CD4-positive, alpha-beta T cell treated with Interleukin-2 at 100 ng/mL for 4 hours (primary cell): ENCODE measurements around the gene CELF2.

ENCODE experiments used
- DNase-seq: peaks from one replicate; pipeline ENCODE4 v3.0.0-alpha.2; 2020; ENCODE audit warnings: low spot score

Gene CELF2

GRCh38 chr10:11224792-11225416, 207.2 kb downstream of the CELF2 start:
- DNase-seq = no peak

- peak; percentile 74 for DNase-seq
Measured at GRCh38 chr10:11225935-11226334, 208.3 kb downstream of the CELF2 start.

GRCh38 chr10:11227103-11227502, 209.4 kb downstream of the CELF2 start:
- DNase-seq = no peak

DNA sequence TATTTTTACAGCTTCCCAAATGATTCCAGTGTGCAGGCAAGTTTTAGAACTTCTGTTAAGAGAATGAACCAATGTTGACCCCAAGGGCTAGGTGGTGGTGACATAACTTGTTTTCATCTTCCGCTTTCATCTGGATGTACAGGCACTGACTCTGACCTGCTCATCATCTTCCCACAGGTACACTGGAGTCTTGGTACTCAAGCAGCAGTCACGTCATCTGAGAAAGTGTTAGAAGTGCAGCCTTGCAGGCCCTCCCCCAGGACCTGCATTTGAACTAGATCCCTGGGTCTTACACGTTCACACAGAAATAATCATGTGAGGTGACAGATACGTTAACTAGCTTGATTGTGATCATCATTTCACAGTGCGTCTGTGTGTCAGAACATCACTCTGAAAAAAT, 212.2 kb downstream of the CELF2 start:
- DNase-seq = no peak

DNA sequence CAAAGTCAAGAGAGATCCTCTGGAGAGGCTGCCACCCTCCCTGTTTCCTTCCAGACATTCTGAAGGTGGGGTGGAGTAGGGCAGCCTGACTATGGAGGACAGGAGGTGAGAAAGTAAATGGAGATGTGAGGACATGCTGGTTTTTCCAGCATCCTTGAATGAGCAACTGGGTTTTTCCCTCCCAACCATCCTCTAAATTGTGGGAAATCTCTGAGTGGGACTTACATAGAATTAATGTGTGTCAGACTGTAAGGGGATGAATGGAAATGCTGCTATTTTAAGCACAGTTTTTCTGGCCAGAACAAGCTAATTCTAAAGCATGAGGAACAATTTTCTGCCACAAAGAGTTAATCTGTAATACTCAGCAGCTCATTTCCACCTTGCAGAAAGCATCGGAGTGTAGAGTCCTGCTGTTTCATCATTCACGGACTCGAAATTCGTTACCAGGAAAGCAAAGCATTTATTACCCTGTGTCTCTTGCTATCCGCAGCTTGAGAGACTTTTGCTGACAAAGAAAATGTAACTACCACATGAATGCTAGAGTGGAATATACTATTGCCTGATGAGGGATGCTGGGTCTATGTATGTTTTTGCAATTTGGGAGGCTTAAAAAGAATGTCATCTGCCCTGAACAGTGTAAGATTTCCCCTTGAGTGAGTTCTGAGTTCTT, 213.0 kb downstream of the CELF2 start:
- DNase-seq = no peak

DNA sequence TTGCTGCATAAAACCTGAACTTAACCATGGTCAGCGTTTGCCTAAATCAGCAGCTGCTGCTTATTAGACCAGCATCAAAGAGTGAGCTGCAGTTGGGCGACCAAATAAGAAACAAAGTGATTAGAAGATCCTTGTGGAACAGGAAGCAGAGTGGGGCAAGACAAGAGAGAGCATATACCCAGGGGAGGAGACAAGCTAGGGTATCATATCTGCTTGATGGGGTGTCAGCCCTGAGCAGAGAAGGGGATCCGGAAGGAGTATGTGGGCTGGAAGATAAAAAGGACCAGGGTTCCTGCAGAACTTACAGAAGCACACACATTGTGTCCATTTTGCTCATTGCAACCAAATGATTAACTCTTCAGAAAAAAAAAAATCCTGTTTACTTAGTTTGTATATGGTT, 213.6 kb downstream of the CELF2 start:
- DNase-seq = no peak

DNA sequence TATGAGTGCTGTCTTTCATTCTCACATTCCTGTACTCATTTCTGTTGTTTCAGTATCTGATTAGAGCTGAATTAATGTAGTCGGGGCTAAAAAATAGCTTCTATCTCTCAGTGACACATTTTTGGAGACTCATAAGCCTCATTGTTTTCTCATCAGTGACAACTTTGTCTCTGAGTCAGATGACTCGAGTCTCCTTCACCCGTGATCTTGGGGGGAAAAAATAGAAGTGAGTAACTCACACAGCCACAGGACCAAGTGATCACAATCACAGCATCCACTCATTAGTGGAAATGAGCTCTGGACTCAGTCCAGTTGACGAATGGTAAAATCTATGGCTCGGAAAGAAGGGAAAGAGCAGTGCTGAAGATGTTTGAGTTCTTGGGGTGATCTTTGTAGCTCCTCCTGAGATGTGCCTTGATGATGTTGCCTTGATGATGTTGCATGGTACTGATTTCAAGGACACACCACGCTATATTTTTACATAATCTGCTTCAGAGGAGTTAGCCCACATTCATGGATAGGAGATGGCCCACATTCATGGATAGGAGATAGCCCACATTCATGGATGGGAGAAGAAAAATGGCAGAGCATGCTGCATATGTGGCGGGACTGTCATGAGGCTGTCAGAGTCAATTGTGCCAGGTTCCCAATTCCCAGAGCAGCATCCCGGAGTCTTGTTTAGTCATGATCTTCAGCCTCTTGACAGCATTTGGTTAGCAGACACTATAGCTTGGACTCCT, 214.7 kb downstream of the CELF2 start:
- DNase-seq = peak; percentile 60

DNA sequence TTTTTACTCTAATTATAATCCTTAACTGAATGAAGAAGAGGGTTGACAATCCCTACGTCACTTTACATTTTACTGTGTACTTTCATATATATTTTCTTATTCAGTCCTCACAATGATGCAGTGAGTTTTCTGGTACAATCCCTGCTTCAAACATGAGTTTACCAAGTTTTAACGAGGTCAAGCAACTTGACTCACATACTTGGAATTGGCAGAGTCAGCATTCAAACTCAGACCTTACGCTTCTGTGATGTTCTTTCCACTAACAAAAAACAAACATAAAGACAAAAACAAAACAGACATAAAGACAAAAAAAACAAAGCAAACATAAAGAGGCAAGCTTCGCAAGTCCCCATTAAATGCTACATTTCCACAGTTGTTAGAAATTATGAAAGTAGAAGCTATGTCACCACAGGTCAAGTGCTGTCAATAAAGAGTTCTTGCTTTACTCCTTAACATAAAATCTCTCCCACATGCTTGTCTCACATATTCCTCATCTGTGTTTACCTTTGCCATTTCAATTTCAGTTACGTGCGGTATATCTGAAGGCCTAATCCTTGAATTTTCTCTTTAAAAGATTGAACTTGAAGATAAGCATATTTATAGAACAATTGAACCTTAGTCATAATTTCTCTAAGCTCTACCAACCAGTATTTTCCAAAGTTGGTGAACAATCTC, 217.3 kb downstream of the CELF2 start:
- DNase-seq = peak; percentile 48

- DNase-seq = no peak
Measured at GRCh38 chr10:11235771-11236170, 218.1 kb downstream of the CELF2 start.

DNA sequence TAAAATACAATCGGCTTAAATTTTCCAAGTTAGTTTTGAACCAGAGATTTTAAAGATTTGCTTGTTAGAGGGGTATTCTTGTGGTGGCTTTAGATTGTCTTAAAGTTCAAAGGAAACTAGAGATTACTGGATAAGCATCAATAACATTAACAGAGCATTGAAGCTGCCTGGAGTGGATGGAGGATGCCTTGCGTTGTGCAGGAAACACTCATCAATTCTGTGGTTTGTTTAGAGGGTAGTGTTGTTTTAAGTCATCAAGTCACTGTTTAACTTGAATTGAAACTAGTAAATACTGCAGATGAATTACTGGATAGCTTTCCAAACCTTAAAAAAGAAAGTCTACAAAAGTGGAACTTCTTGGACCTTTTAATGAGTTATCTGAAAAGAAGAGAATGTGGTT, 218.6 kb downstream of the CELF2 start:
- peak; percentile 52 for DNase-seq

- DNase-seq = peak; percentile 49
Measured at GRCh38 chr10:11237571-11237970, 219.9 kb downstream of the CELF2 start.

GRCh38 chr10:11238893-11239292, 221.2 kb downstream of the CELF2 start:
- DNase-seq = no peak

GRCh38 chr10:11240641-11241040, 223.0 kb downstream of the CELF2 start:
- no peak for DNase-seq

- DNase-seq = peak; percentile 25
Measured at GRCh38 chr10:11242443-11243387, 225.0 kb downstream of the CELF2 start.

DNA sequence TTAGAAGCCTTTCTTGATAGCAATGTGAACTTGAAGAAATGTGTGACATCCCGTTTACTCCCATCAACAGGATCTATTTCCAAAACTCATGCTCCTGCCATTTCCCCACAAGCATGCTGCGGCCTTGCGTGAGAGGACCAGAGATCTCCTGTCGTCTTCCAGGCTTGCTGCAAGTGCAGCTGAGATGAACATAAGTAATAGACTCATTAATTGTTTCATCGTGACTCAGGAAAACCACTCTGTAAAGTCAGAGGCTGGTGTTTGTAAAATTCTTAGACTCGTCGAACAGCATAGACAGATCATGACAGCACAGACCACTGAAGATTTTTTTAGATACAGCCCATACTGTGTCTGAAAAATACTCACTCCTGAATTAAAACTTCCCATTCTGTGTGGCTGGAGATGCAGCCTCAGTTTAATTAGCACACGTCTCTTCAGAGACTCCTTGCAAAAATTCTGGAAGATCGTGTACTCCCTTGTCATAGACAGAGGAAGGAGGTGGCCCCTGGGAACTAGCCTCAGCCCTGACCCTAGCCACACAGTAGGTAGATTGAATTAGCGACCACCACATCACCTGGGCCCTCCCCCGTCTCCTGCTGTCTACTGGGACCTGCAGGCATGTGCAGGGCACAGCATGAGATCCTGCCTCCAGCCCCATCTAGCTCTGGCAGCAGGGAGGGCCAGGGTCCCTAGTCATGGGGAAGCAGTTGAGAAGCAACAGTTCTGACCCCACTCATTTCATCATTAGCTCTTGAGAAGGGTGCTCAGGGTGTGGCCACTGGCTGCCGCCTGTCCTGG, 226.0 kb downstream of the CELF2 start:
- DNase-seq = no peak

DNA sequence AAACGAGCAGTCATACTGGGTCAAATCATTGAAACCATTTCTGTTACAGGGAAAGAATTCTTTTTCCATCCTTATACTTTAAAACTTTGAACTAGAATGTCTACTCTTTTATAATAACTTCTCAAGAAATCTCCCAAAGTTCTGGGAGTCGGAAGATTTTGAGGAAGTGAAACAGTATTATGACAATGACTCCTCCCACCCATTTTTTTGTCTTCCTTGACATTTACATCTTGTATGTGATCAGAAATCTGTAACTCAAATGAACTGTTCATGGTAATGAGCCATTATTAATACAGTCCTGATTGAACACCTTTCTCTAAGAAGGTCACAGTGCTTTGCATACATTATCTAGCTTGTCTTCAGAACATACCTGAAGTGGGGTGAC, 227.4 kb downstream of the CELF2 start:
- no peak for DNase-seq

- peak; percentile 35 for DNase-seq
Measured at GRCh38 chr10:11245510-11245909, 227.8 kb downstream of the CELF2 start.

GRCh38 chr10:11245981-11246590, 228.4 kb downstream of the CELF2 start:
- DNase-seq = no peak

- DNase-seq = no peak
Measured at GRCh38 chr10:11246752-11247467, 229.2 kb downstream of the CELF2 start.
